Measurements from ENCODE around the gene DDAH1. TPM values are rescaled to one million over a fixed set of nuclear protein-coding genes. Genes with fewer than 3 reads are reported as not detected.

Gene DDAH1
- total and polyA plus RNA-seq, 4 donors = 25.8 to 42.7 (median 31.7) TPM

DNA sequence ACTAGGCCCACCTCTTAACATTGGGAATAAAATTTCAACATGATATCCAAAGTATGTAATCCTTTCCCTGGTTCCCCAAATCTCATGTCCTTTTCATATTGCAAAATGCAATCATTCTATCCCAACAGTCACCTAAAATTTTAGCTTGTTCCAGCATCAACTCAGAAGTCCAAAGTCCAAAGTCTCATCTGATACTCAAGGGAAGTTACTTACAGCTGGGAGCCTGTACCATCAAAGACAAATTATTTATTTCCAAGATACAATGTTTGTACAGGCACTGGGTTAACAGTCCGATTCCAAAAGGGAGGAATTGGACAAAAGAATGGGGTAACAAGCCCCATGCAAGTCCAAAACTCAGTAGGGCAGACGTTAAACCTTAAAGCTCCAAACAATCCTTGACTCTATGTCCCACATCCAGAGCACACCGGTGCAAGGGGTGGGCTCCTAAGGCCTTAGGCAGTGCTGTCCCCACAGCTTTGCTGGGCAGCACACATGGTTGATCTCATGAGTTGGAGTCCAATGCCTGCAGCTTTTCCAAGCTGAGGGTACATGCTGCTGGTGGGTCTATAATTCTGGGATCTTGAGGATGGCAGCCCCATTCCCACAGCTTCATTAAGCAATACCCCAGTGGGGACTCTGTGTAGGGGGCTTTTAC, 78.8 kb downstream of the DDAH1 start:
- no peak for DNase-seq (ENCODE audit: low spot score)
- H3K27ac ChIP-seq (ENCODE audit: low read depth in 1 of 2, low read length in 2 of 2) = peak overlapping the region in 1 of 2 donors; percentile 23
- 43% methylated on average over 3 of the region's 3 CpGs for WGBS
- TF ChIP-seq SP1 (IDR thresholded peaks at IDR 0.05) (peak; percentile 84), NR2F2 (IDR thresholded peaks at IDR 0.05) (no peak), HNF4G (IDR thresholded peaks at IDR 0.05) (peak; percentile 96), RXRA (IDR thresholded peaks at IDR 0.05) (peak; percentile 74), EGR1 (IDR thresholded peaks at IDR 0.05; ENCODE audit: low read depth in 2 of 2) (peak in 1 of 2 donors; percentile 30), YY1 (IDR thresholded peaks at IDR 0.05) (peak; percentile 65), FOXA1 (IDR thresholded peaks at IDR 0.05) (no peak), HNF4A (conservative IDR thresholded peaks at IDR 0.05) (peak; percentile 98 to 99), JUND (IDR thresholded peaks at IDR 0.05) (peak; percentile 77 to 90), RAD21 (IDR thresholded peaks at IDR 0.05) (peak; percentile 42 to 50), TAF1 (conservative IDR thresholded peaks at IDR 0.05) (no peak), GABPA (IDR thresholded peaks at IDR 0.05 in 1 of 2, conservative IDR thresholded peaks at IDR 0.05 in 1 of 2) (no peak), FOXA2 (IDR thresholded peaks at IDR 0.05) (peak; percentile 36)
- TF ChIP-seq, protein P1, sequence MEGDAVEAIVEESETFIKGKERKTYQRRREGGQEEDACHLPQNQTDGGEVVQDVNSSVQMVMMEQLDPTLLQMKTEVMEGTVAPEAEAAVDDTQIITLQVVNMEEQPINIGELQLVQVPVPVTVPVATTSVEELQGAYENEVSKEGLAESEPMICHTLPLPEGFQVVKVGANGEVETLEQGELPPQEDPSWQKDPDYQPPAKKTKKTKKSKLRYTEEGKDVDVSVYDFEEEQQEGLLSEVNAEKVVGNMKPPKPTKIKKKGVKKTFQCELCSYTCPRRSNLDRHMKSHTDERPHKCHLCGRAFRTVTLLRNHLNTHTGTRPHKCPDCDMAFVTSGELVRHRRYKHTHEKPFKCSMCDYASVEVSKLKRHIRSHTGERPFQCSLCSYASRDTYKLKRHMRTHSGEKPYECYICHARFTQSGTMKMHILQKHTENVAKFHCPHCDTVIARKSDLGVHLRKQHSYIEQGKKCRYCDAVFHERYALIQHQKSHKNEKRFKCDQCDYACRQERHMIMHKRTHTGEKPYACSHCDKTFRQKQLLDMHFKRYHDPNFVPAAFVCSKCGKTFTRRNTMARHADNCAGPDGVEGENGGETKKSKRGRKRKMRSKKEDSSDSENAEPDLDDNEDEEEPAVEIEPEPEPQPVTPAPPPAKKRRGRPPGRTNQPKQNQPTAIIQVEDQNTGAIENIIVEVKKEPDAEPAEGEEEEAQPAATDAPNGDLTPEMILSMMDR (IDR thresholded peaks at IDR 0.05; ENCODE audit: low read depth, low read length, missing input control) = no peak
- TF ChIP-seq, protein P2, sequence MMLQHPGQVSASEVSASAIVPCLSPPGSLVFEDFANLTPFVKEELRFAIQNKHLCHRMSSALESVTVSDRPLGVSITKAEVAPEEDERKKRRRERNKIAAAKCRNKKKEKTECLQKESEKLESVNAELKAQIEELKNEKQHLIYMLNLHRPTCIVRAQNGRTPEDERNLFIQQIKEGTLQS (IDR thresholded peaks at IDR 0.05) = no peak
- TF ChIP-seq, protein P3, sequence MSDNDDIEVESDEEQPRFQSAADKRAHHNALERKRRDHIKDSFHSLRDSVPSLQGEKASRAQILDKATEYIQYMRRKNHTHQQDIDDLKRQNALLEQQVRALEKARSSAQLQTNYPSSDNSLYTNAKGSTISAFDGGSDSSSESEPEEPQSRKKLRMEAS (IDR thresholded peaks at IDR 0.05) = peak; percentile 71
- TF ChIP-seq, protein P4, sequence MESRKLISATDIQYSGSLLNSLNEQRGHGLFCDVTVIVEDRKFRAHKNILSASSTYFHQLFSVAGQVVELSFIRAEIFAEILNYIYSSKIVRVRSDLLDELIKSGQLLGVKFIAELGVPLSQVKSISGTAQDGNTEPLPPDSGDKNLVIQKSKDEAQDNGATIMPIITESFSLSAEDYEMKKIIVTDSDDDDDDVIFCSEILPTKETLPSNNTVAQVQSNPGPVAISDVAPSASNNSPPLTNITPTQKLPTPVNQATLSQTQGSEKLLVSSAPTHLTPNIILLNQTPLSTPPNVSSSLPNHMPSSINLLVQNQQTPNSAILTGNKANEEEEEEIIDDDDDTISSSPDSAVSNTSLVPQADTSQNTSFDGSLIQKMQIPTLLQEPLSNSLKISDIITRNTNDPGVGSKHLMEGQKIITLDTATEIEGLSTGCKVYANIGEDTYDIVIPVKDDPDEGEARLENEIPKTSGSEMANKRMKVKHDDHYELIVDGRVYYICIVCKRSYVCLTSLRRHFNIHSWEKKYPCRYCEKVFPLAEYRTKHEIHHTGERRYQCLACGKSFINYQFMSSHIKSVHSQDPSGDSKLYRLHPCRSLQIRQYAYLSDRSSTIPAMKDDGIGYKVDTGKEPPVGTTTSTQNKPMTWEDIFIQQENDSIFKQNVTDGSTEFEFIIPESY (IDR thresholded peaks at IDR 0.05) = peak; percentile 56
- TF ChIP-seq, protein P5, sequence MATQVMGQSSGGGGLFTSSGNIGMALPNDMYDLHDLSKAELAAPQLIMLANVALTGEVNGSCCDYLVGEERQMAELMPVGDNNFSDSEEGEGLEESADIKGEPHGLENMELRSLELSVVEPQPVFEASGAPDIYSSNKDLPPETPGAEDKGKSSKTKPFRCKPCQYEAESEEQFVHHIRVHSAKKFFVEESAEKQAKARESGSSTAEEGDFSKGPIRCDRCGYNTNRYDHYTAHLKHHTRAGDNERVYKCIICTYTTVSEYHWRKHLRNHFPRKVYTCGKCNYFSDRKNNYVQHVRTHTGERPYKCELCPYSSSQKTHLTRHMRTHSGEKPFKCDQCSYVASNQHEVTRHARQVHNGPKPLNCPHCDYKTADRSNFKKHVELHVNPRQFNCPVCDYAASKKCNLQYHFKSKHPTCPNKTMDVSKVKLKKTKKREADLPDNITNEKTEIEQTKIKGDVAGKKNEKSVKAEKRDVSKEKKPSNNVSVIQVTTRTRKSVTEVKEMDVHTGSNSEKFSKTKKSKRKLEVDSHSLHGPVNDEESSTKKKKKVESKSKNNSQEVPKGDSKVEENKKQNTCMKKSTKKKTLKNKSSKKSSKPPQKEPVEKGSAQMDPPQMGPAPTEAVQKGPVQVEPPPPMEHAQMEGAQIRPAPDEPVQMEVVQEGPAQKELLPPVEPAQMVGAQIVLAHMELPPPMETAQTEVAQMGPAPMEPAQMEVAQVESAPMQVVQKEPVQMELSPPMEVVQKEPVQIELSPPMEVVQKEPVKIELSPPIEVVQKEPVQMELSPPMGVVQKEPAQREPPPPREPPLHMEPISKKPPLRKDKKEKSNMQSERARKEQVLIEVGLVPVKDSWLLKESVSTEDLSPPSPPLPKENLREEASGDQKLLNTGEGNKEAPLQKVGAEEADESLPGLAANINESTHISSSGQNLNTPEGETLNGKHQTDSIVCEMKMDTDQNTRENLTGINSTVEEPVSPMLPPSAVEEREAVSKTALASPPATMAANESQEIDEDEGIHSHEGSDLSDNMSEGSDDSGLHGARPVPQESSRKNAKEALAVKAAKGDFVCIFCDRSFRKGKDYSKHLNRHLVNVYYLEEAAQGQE (IDR thresholded peaks at IDR 0.05) = peak; percentile 50
- H3K4me1 ChIP-seq (ENCODE audit: control insufficient read depth in 4 of 4, insufficient read depth in 4 of 4, low read length in 3 of 4) = peaks cover 13 to 25% (median 14%) of the 10 kb centered on the region in 4 donors
- H3K27me3 ChIP-seq (ENCODE audit: control insufficient read depth in 4 of 4, insufficient read depth in 4 of 4, low read length in 3 of 4) = no peaks in the 10 kb centered on the region
- H3K9ac ChIP-seq (ENCODE audit: low read depth in 1 of 2, low read length in 2 of 2) = no peak overlapping the region
- peaks cover 0 to 5% (median 0%) of the 10 kb centered on the region in 4 donors for H3K9me3 ChIP-seq (ENCODE audit: control insufficient read depth in 4 of 4, low read length in 3 of 4)
- H3K4me3 ChIP-seq (ENCODE audit: low read depth in 1 of 3, low read length in 3 of 3) = peak overlapping the region in 1 of 3 donors; percentile 28
- H3K36me3 ChIP-seq (ENCODE audit: control insufficient read depth in 4 of 4, insufficient read depth in 3 of 4, low read depth in 1 of 4, low read length in 3 of 4) = no peaks in the 10 kb centered on the region
